KMS-11 (cell line): Measurements from ENCODE around the gene TFDP2.

ENCODE experiments used
- H2AFZ ChIP-seq: fragments of 200-600 bp; sonication (generic); 2 replicates; pipeline ENCODE4 v1.6.1; 2016; ENCODE audit warnings: antibody characterized with exemption, mixed run types, low read depth
- H3K27ac ChIP-seq: fragments of 200-600 bp; sonication (generic); 2 replicates; pipeline ENCODE4 v1.6.1; 2016; ENCODE audit warnings: mild to moderate bottlenecking, mixed run types
- H3K27me3 ChIP-seq: fragments of 200-600 bp; sonication (generic); 2 replicates; pipeline ENCODE4 v1.6.1; 2017; ENCODE audit warnings: mild to moderate bottlenecking, low read depth, mixed run types, moderate library complexity; ENCODE audit not compliant: insufficient read depth
- H3K36me3 ChIP-seq: fragments of 200-600 bp; sonication (generic); 2 replicates; pipeline ENCODE4 v1.6.1; 2017; ENCODE audit warnings: mild to moderate bottlenecking, mixed run types; ENCODE audit not compliant: insufficient read depth
- H3K4me1 ChIP-seq: fragments of 200-600 bp; sonication (generic); 2 replicates; pipeline ENCODE4 v1.6.1; 2016; ENCODE audit warnings: mild to moderate bottlenecking, low read depth, mixed run types; ENCODE audit not compliant: poor library complexity, severe bottlenecking
- H3K4me2 ChIP-seq: fragments of 200-600 bp; sonication (generic); 2 replicates; pipeline ENCODE4 v1.7.0; 2016; ENCODE audit warnings: mild to moderate bottlenecking, mixed run types
- H3K4me3 ChIP-seq: fragments of 200-600 bp; sonication (generic); IDR thresholded peaks from 2 replicates; pipeline ENCODE4 v1.6.1; 2017; ENCODE audit warnings: low read depth, low read length, mixed read lengths; ENCODE audit not compliant: insufficient read depth
- H3K79me2 ChIP-seq: fragments of 200-600 bp; sonication (generic); 2 replicates; pipeline ENCODE4 v1.6.1; 2016; ENCODE audit warnings: low read depth, mixed run types; ENCODE audit not compliant: insufficient read depth
- H3K9ac ChIP-seq: fragments of 200-600 bp; sonication (generic); 2 replicates; pipeline ENCODE4 v1.6.1; 2016; ENCODE audit warnings: mild to moderate bottlenecking, mixed run types
- H4K20me1 ChIP-seq: fragments of 200-600 bp; sonication (generic); 2 replicates; pipeline ENCODE4 v1.6.1; 2016; ENCODE audit warnings: mild to moderate bottlenecking, mixed run types; ENCODE audit not compliant: insufficient read depth
- TF ChIP-seq, protein P1 (sequence below): fragments of 200-600 bp; sonication (generic); conservative IDR thresholded peaks from 2 replicates; pipeline ENCODE4 v1.6.1; 2017; ENCODE audit warnings: low read depth, mild to moderate bottlenecking, antibody characterized with exemption, low read length, moderate library complexity, mixed read lengths

TFDP2 gene

DNA sequence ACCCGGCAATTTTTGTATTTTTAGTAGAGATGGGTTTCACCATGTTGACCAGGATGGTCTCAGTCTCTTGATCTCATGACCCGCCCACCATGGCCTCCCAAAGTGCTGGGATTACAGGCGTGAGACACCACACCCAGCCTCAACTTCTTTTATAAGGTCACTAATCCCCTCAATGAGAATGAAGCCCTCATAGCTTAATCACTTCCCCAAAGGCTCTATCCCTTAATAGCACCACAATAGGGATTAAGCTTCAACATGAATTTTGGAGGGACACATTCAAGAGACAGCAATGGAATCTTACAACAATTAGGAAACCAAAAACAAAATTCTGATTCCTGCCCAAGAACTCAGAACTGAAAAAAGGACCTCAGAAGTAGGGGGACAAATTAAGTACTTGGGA lies 146.1 kb downstream of the TFDP2 start:
- no peaks in the 10 kb centered on the region for H3K79me2 ChIP-seq
- H2AFZ ChIP-seq, result no peak overlapping the region
- H3K4me2 ChIP-seq, result no peak overlapping the region
- H3K4me3 ChIP-seq, result no peak overlapping the region
- no peaks in the 10 kb centered on the region for H3K36me3 ChIP-seq
- no peaks in the 10 kb centered on the region for H3K27me3 ChIP-seq
- no peak overlapping the region for H3K27ac ChIP-seq
- H3K9ac ChIP-seq, result no peak overlapping the region
- TF ChIP-seq, protein P1, sequence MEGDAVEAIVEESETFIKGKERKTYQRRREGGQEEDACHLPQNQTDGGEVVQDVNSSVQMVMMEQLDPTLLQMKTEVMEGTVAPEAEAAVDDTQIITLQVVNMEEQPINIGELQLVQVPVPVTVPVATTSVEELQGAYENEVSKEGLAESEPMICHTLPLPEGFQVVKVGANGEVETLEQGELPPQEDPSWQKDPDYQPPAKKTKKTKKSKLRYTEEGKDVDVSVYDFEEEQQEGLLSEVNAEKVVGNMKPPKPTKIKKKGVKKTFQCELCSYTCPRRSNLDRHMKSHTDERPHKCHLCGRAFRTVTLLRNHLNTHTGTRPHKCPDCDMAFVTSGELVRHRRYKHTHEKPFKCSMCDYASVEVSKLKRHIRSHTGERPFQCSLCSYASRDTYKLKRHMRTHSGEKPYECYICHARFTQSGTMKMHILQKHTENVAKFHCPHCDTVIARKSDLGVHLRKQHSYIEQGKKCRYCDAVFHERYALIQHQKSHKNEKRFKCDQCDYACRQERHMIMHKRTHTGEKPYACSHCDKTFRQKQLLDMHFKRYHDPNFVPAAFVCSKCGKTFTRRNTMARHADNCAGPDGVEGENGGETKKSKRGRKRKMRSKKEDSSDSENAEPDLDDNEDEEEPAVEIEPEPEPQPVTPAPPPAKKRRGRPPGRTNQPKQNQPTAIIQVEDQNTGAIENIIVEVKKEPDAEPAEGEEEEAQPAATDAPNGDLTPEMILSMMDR, result no peak
- H4K20me1 ChIP-seq, result no peaks in the 10 kb centered on the region
- H3K4me1 ChIP-seq, result no peaks in the 10 kb centered on the region

DNA sequence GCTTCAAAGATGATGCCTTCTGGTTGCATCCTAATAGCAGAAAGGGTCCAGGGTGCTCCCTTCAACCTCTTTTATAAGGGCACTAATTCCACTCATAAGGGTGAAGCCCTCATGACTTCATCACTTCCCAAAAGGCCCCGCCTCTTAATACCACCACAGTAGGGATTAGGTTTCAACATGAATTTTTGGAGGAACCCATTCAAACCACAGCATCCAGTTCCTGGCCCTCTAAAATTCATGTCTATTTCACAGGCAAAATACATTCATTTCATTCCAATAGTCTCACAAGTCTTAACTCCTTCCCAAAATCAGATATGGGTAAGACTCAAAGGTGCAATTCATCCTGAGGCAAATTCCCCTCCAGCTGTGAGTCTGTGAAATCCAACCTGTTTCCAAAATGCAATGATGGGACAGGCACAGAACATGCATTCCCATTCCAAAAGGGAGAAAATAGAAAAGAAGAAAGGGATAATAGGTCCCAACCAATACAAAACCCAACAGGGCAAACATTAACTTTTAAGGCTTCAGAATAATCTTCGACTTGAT lies 148.9 kb downstream of the TFDP2 start:
- Histone ChIP-seq H2AFZ (no peak overlapping the region), H3K4me3 (no peak overlapping the region), H3K27ac (no peak overlapping the region), H3K79me2 (no peaks in the 10 kb centered on the region), H3K4me1 (no peaks in the 10 kb centered on the region), H4K20me1 (no peaks in the 10 kb centered on the region), H3K4me2 (no peak overlapping the region), H3K36me3 (no peaks in the 10 kb centered on the region), H3K27me3 (no peaks in the 10 kb centered on the region), H3K9ac (no peak overlapping the region)
- TF ChIP-seq, protein P1, result no peak

DNA sequence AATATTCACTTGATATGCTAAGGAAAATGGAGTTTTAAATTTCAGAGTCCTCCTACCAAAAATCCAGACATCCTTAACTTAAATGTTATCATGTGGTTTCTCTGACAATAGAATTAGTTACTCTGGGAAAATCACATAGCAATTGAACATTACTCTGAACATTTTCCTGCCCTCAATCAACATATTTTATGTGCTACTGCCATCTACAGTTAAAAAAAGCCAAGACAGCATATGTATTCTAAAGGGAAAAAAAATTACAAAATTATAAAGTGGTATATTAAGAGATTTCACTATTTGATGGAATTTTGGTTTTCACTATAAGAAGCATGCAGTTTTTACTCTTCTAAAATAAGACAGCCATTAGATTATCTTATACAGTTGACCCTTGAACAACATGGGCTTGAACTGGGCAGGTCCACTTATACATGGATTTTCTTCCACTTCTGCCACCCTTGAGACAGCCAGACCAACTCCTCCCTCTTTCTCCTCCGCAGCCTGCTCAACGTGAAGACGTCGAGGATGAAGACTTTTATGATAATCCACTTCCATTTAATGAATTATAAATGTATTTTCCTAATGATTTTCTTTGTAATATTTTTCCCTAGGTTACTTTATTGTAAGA lies 150.6 kb downstream of the TFDP2 start:
- H3K4me3 ChIP-seq, result no peak overlapping the region
- no peak overlapping the region for H3K4me2 ChIP-seq
- no peaks in the 10 kb centered on the region for H3K36me3 ChIP-seq
- H2AFZ ChIP-seq, result no peak overlapping the region
- H3K27me3 ChIP-seq, result no peaks in the 10 kb centered on the region
- no peaks in the 10 kb centered on the region for H3K4me1 ChIP-seq
- TF ChIP-seq, protein P1, result peak; percentile 70
- no peaks in the 10 kb centered on the region for H3K79me2 ChIP-seq
- no peak overlapping the region for H3K9ac ChIP-seq
- H4K20me1 ChIP-seq, result no peaks in the 10 kb centered on the region
- no peak overlapping the region for H3K27ac ChIP-seq

DNA sequence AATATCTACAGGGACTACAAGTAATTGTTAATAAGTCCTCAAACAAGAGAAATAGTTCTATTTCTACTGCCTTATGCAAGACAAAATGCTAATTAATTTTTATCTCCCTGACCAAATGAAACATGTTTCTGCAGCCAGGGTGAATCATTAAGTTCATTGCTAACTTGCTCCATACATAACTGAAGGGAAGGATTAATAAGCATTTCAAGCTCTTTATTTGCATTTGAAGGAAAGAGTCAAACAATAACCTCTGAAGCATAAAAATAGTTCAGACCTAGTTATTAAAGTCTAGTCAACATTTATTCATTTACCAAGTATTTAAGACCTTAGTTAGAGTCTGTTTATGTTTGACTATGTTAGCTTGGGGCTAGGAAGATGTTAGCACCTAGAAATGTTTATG lies 152.9 kb downstream of the TFDP2 start:
- TF ChIP-seq, protein P1, result no peak
- no peaks in the 10 kb centered on the region for H3K36me3 ChIP-seq
- H3K27ac ChIP-seq, result no peak overlapping the region
- peaks cover 12% of the 10 kb centered on the region for H3K4me1 ChIP-seq
- no peaks in the 10 kb centered on the region for H3K79me2 ChIP-seq
- H3K4me3 ChIP-seq, result no peak overlapping the region
- no peak overlapping the region for H3K4me2 ChIP-seq
- no peaks in the 10 kb centered on the region for H4K20me1 ChIP-seq
- H3K27me3 ChIP-seq, result no peaks in the 10 kb centered on the region
- no peak overlapping the region for H3K9ac ChIP-seq
- H2AFZ ChIP-seq, result no peak overlapping the region
